Ovary (tissue), 3 donors: ENCODE data around the gene AOPEP.

Experiments
- POLR2A ChIP-seq: fragments of 450-650 bp; IDR thresholded peaks from one replicate; pipeline ENCODE4 v1.6.1; 2017; ENCODE audit warnings: antibody characterized with exemption, mild to moderate bottlenecking, moderate library complexity
- TF ChIP-seq, protein P1 (sequence below), 3 donors: fragments of 450-650 bp in 2 of 3; fragments of 200-600 bp in 1 of 3; IDR thresholded peaks; one replicate each; pipeline versions ENCODE4 v1.5.1 to v1.8.0; 2016 to 2022; ENCODE audit warnings: antibody characterized with exemption in 3 of 3, mild to moderate bottlenecking in 1 of 3
- donor health status: DM: no; HTN: no; CAD: no.

DNA sequence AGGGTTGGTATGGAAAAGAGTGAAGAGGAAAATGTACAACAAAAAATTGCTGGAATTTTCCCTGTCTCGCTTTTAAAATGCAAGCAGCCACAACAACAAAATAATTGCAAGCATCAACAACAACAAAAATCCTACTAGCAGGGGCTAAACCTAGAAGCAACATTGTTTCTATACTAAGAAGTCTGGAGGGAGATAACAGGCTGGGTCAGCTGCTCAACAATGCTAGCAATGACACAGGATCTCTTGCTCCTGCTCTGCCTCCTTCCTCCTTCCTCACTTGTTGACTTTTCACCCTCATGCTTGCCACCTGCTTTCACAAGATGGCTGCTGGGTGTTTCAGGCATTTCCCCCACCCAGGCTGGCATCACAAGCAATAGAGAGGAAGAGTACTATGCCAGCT is 7.6 kb upstream of the AOPEP start:
- TF ChIP-seq, protein P1, sequence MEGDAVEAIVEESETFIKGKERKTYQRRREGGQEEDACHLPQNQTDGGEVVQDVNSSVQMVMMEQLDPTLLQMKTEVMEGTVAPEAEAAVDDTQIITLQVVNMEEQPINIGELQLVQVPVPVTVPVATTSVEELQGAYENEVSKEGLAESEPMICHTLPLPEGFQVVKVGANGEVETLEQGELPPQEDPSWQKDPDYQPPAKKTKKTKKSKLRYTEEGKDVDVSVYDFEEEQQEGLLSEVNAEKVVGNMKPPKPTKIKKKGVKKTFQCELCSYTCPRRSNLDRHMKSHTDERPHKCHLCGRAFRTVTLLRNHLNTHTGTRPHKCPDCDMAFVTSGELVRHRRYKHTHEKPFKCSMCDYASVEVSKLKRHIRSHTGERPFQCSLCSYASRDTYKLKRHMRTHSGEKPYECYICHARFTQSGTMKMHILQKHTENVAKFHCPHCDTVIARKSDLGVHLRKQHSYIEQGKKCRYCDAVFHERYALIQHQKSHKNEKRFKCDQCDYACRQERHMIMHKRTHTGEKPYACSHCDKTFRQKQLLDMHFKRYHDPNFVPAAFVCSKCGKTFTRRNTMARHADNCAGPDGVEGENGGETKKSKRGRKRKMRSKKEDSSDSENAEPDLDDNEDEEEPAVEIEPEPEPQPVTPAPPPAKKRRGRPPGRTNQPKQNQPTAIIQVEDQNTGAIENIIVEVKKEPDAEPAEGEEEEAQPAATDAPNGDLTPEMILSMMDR (IDR thresholded peaks at IDR 0.05), result no peak
- no peak for TF ChIP-seq POLR2A
